H1 (cell line): Measurements from ENCODE around the gene TTLL7. TPM values are rescaled to one million over a fixed set of nuclear protein-coding genes. Genes with fewer than 3 reads are reported as not detected.

ENCODE experiments used
- CTCF ChIA-PET: fragments of 300-600 bp; sonication (Branson Sonifier 250); formaldehyde crosslinking; loops from one replicate; lab custom pipeline; 2021; ENCODE audit not compliant: partially characterized antibody; lab: Charles Lee
- POLR2A ChIA-PET: fragments of 300-600 bp; sonication (Branson Sonifier 250); formaldehyde crosslinking; loops from one replicate; lab custom pipeline; 2021; ENCODE audit warnings: inconsistent platforms; ENCODE audit not compliant: partially characterized antibody; lab: Charles Lee
- DNase-seq, 2 experiments: peaks; one replicate each; pipeline versions ENCODE4 v3.0.0 to v3.0.0-alpha.2; 2010 to 2022; ENCODE audit warnings: low spot score in 2 of 2, low read depth in 1 of 2, mixed read lengths in 1 of 2
- FAIRE-seq: peaks from 2 replicates; lab custom pipeline; 2011; peaks lifted over from hg19 to GRCh38; lab: Jason Lieb, UNC
- H2AFZ ChIP-seq: 2 replicates; pipeline ENCODE4 v1.8.1; 2012; ENCODE audit warnings: low read length, inconsistent platforms
- H2AK5ac ChIP-seq: 2 replicates; pipeline ENCODE4 v1.6.1; 2013; ENCODE audit warnings: low read depth, low read length
- H2BK120ac ChIP-seq: replicated peaks from 2 replicates; pipeline ENCODE3; 2013; ENCODE audit warnings: low read depth, low read length, inconsistent platforms
- H2BK12ac ChIP-seq: 2 replicates; pipeline ENCODE4 v1.6.1; 2013; ENCODE audit warnings: low read depth, low read length
- H2BK15ac ChIP-seq: 2 replicates; pipeline ENCODE4 v1.6.1; 2013; ENCODE audit warnings: low read length
- H2BK20ac ChIP-seq: 2 replicates; pipeline ENCODE4 v1.6.1; 2013; ENCODE audit warnings: low read length
- H2BK5ac ChIP-seq: 2 replicates; pipeline ENCODE4 v1.6.1; 2013; ENCODE audit warnings: low read depth, low read length
- H3K14ac ChIP-seq: 2 replicates; pipeline ENCODE4 v1.6.1; 2013; ENCODE audit warnings: inconsistent platforms; ENCODE audit not compliant: insufficient read length
- H3K18ac ChIP-seq: 2 replicates; pipeline ENCODE4 v1.6.1; 2013; ENCODE audit warnings: low read length; ENCODE audit errors: extremely low read depth
- H3K23ac ChIP-seq: 2 replicates; pipeline ENCODE4 v1.6.1; 2013; ENCODE audit warnings: inconsistent platforms; ENCODE audit not compliant: insufficient read length
- H3K23me2 ChIP-seq: 2 replicates; pipeline ENCODE4 v1.6.1; 2013; ENCODE audit warnings: low read depth, low read length
- H3K27ac ChIP-seq: 2 replicates; pipeline ENCODE4 v1.6.1; 2011; ENCODE audit warnings: low read depth, low read length, inconsistent platforms
- H3K27me3 ChIP-seq, 4 experiments: replicated peaks in 1 of 4; 1 replicate in 1 of 4; 2 replicates in 3 of 4; pipeline versions ENCODE4 v1.6.1 to v1.8.1; 2011 to 2013; ENCODE audit warnings: low read length in 3 of 4, mild to moderate bottlenecking in 3 of 4, inconsistent platforms in 2 of 4, mixed read lengths in 2 of 4, moderate library complexity in 1 of 4; ENCODE audit not compliant: control insufficient read depth in 3 of 4, insufficient read depth in 3 of 4; ENCODE audit errors: extremely low read depth in 1 of 4
- H3K36me3 ChIP-seq, 4 experiments: 2 replicates each; pipeline versions ENCODE4 v1.6.1 to v1.8.1; 2011 to 2013; ENCODE audit warnings: mild to moderate bottlenecking in 4 of 4, low read length in 3 of 4, moderate library complexity in 2 of 4, control low read depth in 1 of 4, inconsistent platforms in 1 of 4; ENCODE audit not compliant: insufficient read depth in 4 of 4, control insufficient read depth in 2 of 4
- H3K4ac ChIP-seq: replicated peaks from 2 replicates; pipeline ENCODE3; 2013; ENCODE audit warnings: low read length, low read depth, mixed read lengths, inconsistent platforms; ENCODE audit not compliant: insufficient read length
- H3K4me1 ChIP-seq, 4 experiments: replicated peaks in 1 of 4; 1 replicate in 1 of 4; 2 replicates in 3 of 4; pipeline versions ENCODE4 v1.6.1 to v1.8.1; 2011 to 2013; ENCODE audit warnings: low read length in 3 of 4, inconsistent platforms in 2 of 4, mixed read lengths in 1 of 4; ENCODE audit not compliant: insufficient read depth in 4 of 4, control insufficient read depth in 3 of 4
- H3K4me2 ChIP-seq, 2 experiments: 2 replicates each; pipeline versions ENCODE4 v1.6.1 to v1.8.1; 2011 to 2013; ENCODE audit warnings: low read depth in 2 of 2, low read length in 2 of 2, control low read depth in 1 of 2, inconsistent platforms in 1 of 2, mild to moderate bottlenecking in 1 of 2; ENCODE audit not compliant: insufficient read depth in 1 of 2
- H3K4me3 ChIP-seq, 4 experiments: fragments of 200-600, 300-600 bp in 1 of 4; sonication (generic), shearing (Covaris generic), sonication (Bioruptor Twin) in 1 of 4; 2 replicates each; pipeline versions ENCODE4 v1.5.1 to v1.8.1; 2011 to 2016; ENCODE audit warnings: low read length in 4 of 4, low read depth in 3 of 4, control low read depth in 2 of 4, inconsistent platforms in 2 of 4, mild to moderate bottlenecking in 2 of 4, mixed read lengths in 1 of 4, moderate library complexity in 1 of 4; ENCODE audit not compliant: insufficient read depth in 2 of 4; ENCODE audit errors: extremely low read depth in 1 of 4
- H3K56ac ChIP-seq: replicated peaks from 2 replicates; pipeline ENCODE3; 2013; ENCODE audit warnings: low read depth, mild to moderate bottlenecking, mixed read lengths, low read length, inconsistent platforms; ENCODE audit not compliant: insufficient read length
- H3K79me1 ChIP-seq: 2 replicates; pipeline ENCODE4 v1.6.1; 2013; ENCODE audit warnings: low read depth, low read length, control low read depth
- H3K79me2 ChIP-seq, 2 experiments: 2 replicates each; pipeline versions ENCODE4 v1.6.1 to v1.8.1; 2012 to 2013; ENCODE audit warnings: low read length in 2 of 2, mild to moderate bottlenecking in 2 of 2, inconsistent platforms in 1 of 2; ENCODE audit not compliant: insufficient read depth in 2 of 2, control insufficient read depth in 1 of 2
- H3K9ac ChIP-seq, 4 experiments: replicated peaks in 1 of 4; 1 replicate in 1 of 4; 2 replicates in 3 of 4; pipeline versions ENCODE4 v1.6.1 to v1.8.1; 2011 to 2013; ENCODE audit warnings: low read depth in 3 of 4, low read length in 3 of 4, control low read depth in 2 of 4, mild to moderate bottlenecking in 2 of 4, moderate library complexity in 2 of 4, inconsistent platforms in 1 of 4; ENCODE audit errors: extremely low read depth in 1 of 4
- H3K9me3 ChIP-seq, 2 experiments: 2 replicates each; pipeline versions ENCODE4 v1.6.1 to v1.8.1; 2012 to 2013; ENCODE audit warnings: mild to moderate bottlenecking in 2 of 2, moderate library complexity in 2 of 2, control low read depth in 1 of 2, inconsistent platforms in 1 of 2, low read depth in 1 of 2, low read length in 1 of 2, mixed read lengths in 1 of 2; ENCODE audit not compliant: insufficient read depth in 2 of 2
- H4K20me1 ChIP-seq, 2 experiments: replicated peaks in 1 of 2; 2 replicates each; pipeline versions ENCODE3 to v1.8.1; 2011 to 2013; ENCODE audit warnings: inconsistent platforms in 2 of 2, low read length in 2 of 2, mild to moderate bottlenecking in 1 of 2; ENCODE audit not compliant: insufficient read depth in 2 of 2, control insufficient read depth in 1 of 2
- H4K5ac ChIP-seq: 2 replicates; pipeline ENCODE4 v1.6.1; 2013; ENCODE audit warnings: low read length, low read depth, mixed read lengths, inconsistent platforms; ENCODE audit not compliant: insufficient read length
- H4K8ac ChIP-seq: 2 replicates; pipeline ENCODE4 v1.8.0; 2013; ENCODE audit warnings: mild to moderate bottlenecking, moderate library complexity, low read length, inconsistent platforms; ENCODE audit not compliant: insufficient read depth; ENCODE audit errors: extremely low read depth
- H4K91ac ChIP-seq: replicated peaks from 2 replicates; pipeline ENCODE3; 2013; ENCODE audit warnings: low read length, mixed read lengths, inconsistent platforms; ENCODE audit not compliant: insufficient read length
- CREB1 ChIP-seq: IDR thresholded peaks from 2 replicates; pipeline ENCODE4 v1.6.1; 2012; ENCODE audit warnings: inconsistent platforms
- JUN ChIP-seq: IDR thresholded peaks from 2 replicates; pipeline ENCODE4 v1.6.1; 2011; ENCODE audit warnings: low read depth, mild to moderate bottlenecking, improper control_type of control experiment, low read length
- KDM1A ChIP-seq: fragments of 200-600, 300-600 bp; sonication (generic); IDR thresholded peaks from 2 replicates; pipeline ENCODE4 v1.7.1; 2016; ENCODE audit warnings: mild to moderate bottlenecking, low read length, borderline replicate concordance
- KDM5A ChIP-seq: fragments of 200-600 bp; IDR thresholded peaks from 2 replicates; pipeline ENCODE4 v1.7.1; 2012; ENCODE audit warnings: mild to moderate bottlenecking, low read length, inconsistent platforms, mixed read lengths
- WGBS, 2 experiments: shearing (Covaris generic) in 1 of 2; methylation state at CpG; one replicate each; pipeline versions ENCODE4 v1.1.6 to v1.1.7; 2013 to 2015; ENCODE audit warnings: low lambda C conversion rate in 2 of 2, mixed read lengths in 2 of 2, inconsistent platforms in 1 of 2, low coverage in 1 of 2, missing lambda C conversion rate in 1 of 2; ENCODE audit not compliant: insufficient replicate concordance in 2 of 2, insufficient coverage in 1 of 2, insufficient read length in 1 of 2; ENCODE audit errors: extremely low coverage in 1 of 2, missing lambda C conversion rate in 1 of 2; 5-methylcytosine and 5-hydroxymethylcytosine counted together
- polyA plus RNA-seq, 7 experiments: library from polyadenylated mRNA; depleted of rRNA in 3 of 7; stranded (reverse) in 5 of 7; unstranded in 2 of 7; fragments of >200 nt in 5 of 7; fragments of 200-250 nt in 2 of 7; gene quantifications; 1 replicate in 5 of 7; 2 replicates in 1 of 7; 4 replicates in 1 of 7; pipeline versions ENCODE4 v1.2.1 to v1.2.3, GENCODE V29; 2011 to 2013; ENCODE audit warnings: missing spikeins in 2 of 7, mixed read lengths in 2 of 7
- total RNA-seq: library from RNA; stranded (reverse); fragmentation: NEBNext Ultra II Directional; extraction: Animal tissue kit (Norgen Biotek cat#: 25700); gene quantifications from 2 replicates; pipeline ENCODE4 v1.2.1, GENCODE V29; 2021

The TTLL7 gene
- total and polyA plus RNA-seq, 2 of the 8 experiments (the other 6 are each of a cell fraction or from before 2014, with no cell fraction given) = 1.9 to 7.9 TPM

DNA sequence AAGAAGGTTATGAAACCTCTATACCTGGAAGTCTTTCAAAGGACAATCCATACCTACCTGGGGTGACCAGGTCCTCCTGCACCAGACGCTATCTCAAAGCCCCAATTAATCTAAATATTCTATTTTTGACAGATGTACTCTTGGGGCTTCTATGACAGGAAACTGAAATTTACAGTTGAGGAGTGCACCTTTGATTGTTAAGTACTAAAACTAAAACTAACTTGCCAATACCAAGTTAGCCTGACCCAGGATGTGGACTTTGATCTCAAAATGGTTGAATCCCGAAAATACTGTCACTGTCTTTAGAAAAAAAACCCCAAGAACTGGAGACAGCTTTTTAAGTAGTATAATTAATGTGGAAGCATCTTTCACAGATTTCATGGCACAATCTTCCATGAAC, 162.4 kb downstream of the TTLL7 start:
- Histone ChIP-seq H3K27ac (no peak overlapping the region), H3K23me2 (no peaks in the 10 kb centered on the region), H4K5ac (no peak overlapping the region), H3K4me1 (peaks cover 0 to 4% (median 1%) of the 10 kb centered on the region in 4 experiments; a peak in 1 of 7 replicates), H3K79me1 (no peaks in the 10 kb centered on the region), H3K9me3 (no peaks in the 10 kb centered on the region), H2BK5ac (no peak overlapping the region), H4K8ac (no peak overlapping the region), H3K14ac (no peak overlapping the region), H4K20me1 (no peaks in the 10 kb centered on the region), H2BK20ac (no peak overlapping the region), H3K4ac (no peak overlapping the region), H2BK15ac (no peak overlapping the region), H3K9ac (no peak overlapping the region), H2AFZ (no peak overlapping the region), H3K27me3 (no peaks in the 10 kb centered on the region), H2BK12ac (no peak overlapping the region), H3K23ac (no peak overlapping the region), H2BK120ac (no peak overlapping the region), H3K4me2 (no peak overlapping the region), H2AK5ac (no peak overlapping the region), H3K18ac (no peak overlapping the region), H3K79me2 (no peaks in the 10 kb centered on the region), H3K56ac (no peak overlapping the region), H4K91ac (no peak overlapping the region), H3K36me3 (no peaks in the 10 kb centered on the region), H3K4me3 (no peak overlapping the region)
- no peak for TF ChIP-seq KDM5A
- TF ChIP-seq CREB1 = no peak
- no peak for TF ChIP-seq JUN
- TF ChIP-seq KDM1A = no peak
- DNase-seq (no peak), FAIRE-seq (no peak)
- POLR2A ChIA-PET = no interaction called here
- 96% methylated on average over 2 of the region's 2 CpGs; no CpG with 5 or more reads in 1 of the 2 experiments for WGBS, 2 experiments
- CTCF ChIA-PET = interaction anchor here (1.1 kb wide), 1 partner anchor 22 kb away, joined by 4 read pairs; no protein-coding TSS in a partner anchor
